ENCODE results near the gene SHC2. TPM values are rescaled to one million over a fixed set of nuclear protein-coding genes. Genes with fewer than 3 reads are reported as not detected.

SHC2 gene
- total and polyA plus RNA-seq, 2 of the 13 experiments (the other 11 are each of a cell fraction or from before 2014, with no cell fraction given) = 9.0 to 18.3 TPM

GRCh38 chr19:498977-499623, 38.3 kb upstream of the SHC2 start (continued):
- TF ChIP-seq FIP1L1 (IDR thresholded peaks at IDR 0.05; ENCODE audit: borderline replicate concordance, insufficient read depth, low read depth, low read length) (no peak), BRF2 (CRISPR knock-in tag; IDR thresholded peaks at IDR 0.05) (no peak), BORCS8-MEF2B (CRISPR knock-in tag; IDR thresholded peaks at IDR 0.05) (0 out of 2 replicates have a peak, but pooled peaks have one; percentile 53), ARID2 (CRISPR knock-in tag; IDR thresholded peaks at IDR 0.05; ENCODE audit: borderline replicate concordance) (no peak), SAFB2 (CRISPR knock-in tag; IDR thresholded peaks at IDR 0.05; ENCODE audit: borderline replicate concordance, low read depth) (no peak), ZSCAN25 (CRISPR knock-in tag; IDR thresholded peaks at IDR 0.05) (0 out of 2 replicates have a peak, but pooled peaks have one; percentile 32), ZNF572 (CRISPR knock-in tag; IDR thresholded peaks at IDR 0.05) (no peak), NR2C2 (CRISPR knock-in tag; IDR thresholded peaks at IDR 0.05; ENCODE audit: borderline replicate concordance) (peak; percentile 24; the same call in 1 of the 2 replicates), MTA1 (CRISPR knock-in tag; IDR thresholded peaks at IDR 0.05; ENCODE audit: borderline replicate concordance) (no peak; the same call in 1 of the 2 replicates), SUZ12 (IDR thresholded peaks at IDR 0.05; ENCODE audit: low read depth, low read length) (no peak), ZNF34 (CRISPR knock-in tag; IDR thresholded peaks at IDR 0.05; ENCODE audit: borderline replicate concordance) (no peak), FOXA3 (CRISPR knock-in tag; IDR thresholded peaks at IDR 0.05) (no peak), POLR2A (IDR thresholded peaks at IDR 0.05; ENCODE audit: insufficient read depth in 1 of 2, low read depth in 2 of 2, low read length in 2 of 2) (0 out of 4 replicates have a peak, but pooled peaks of 1 of the 2 experiments have one; percentile 28), CHD4 (IDR thresholded peaks at IDR 0.05; ENCODE audit: borderline replicate concordance, low read length) (peak; percentile 53; the same call in 1 of the 2 replicates), ZNF460 (CRISPR knock-in tag; IDR thresholded peaks at IDR 0.05; ENCODE audit: borderline replicate concordance) (peak; percentile 65), ZMYM4 (CRISPR knock-in tag; IDR thresholded peaks at IDR 0.05) (0 out of 2 replicates have a peak, but pooled peaks have one; percentile 30), RARA (CRISPR knock-in tag; IDR thresholded peaks at IDR 0.05) (0 out of 2 replicates have a peak, but pooled peaks have one; percentile 6)
- TF ChIP-seq, protein P1, sequence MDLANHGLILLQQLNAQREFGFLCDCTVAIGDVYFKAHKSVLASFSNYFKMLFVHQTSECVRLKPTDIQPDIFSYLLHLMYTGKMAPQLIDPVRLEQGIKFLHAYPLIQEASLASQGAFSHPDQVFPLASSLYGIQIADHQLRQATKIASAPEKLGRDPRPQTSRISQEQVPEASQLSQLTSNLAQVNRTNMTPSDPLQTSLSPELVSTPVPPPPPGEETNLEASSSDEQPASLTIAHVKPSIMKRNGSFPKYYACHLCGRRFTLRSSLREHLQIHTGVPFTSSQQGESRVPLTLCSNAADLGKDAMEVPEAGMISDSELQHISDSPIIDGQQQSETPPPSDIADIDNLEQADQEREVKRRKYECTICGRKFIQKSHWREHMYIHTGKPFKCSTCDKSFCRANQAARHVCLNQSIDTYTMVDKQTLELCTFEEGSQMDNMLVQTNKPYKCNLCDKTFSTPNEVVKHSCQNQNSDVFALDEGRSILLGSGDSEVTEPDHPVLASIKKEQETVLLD (CRISPR knock-in tag; IDR thresholded peaks at IDR 0.05; ENCODE audit: low read depth) = no peak
- TF ChIP-seq, protein P2, sequence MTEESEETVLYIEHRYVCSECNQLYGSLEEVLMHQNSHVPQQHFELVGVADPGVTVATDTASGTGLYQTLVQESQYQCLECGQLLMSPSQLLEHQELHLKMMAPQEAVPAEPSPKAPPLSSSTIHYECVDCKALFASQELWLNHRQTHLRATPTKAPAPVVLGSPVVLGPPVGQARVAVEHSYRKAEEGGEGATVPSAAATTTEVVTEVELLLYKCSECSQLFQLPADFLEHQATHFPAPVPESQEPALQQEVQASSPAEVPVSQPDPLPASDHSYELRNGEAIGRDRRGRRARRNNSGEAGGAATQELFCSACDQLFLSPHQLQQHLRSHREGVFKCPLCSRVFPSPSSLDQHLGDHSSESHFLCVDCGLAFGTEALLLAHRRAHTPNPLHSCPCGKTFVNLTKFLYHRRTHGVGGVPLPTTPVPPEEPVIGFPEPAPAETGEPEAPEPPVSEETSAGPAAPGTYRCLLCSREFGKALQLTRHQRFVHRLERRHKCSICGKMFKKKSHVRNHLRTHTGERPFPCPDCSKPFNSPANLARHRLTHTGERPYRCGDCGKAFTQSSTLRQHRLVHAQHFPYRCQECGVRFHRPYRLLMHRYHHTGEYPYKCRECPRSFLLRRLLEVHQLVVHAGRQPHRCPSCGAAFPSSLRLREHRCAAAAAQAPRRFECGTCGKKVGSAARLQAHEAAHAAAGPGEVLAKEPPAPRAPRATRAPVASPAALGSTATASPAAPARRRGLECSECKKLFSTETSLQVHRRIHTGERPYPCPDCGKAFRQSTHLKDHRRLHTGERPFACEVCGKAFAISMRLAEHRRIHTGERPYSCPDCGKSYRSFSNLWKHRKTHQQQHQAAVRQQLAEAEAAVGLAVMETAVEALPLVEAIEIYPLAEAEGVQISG (CRISPR knock-in tag; IDR thresholded peaks at IDR 0.05) = 0 out of 2 replicates have a peak, but pooled peaks have one; percentile 21
- TF ChIP-seq, protein P3, sequence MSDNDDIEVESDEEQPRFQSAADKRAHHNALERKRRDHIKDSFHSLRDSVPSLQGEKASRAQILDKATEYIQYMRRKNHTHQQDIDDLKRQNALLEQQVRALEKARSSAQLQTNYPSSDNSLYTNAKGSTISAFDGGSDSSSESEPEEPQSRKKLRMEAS (IDR thresholded peaks at IDR 0.05) = peak; percentile 53; the same call in 1 of the 2 replicates
- TF ChIP-seq, protein P4, sequence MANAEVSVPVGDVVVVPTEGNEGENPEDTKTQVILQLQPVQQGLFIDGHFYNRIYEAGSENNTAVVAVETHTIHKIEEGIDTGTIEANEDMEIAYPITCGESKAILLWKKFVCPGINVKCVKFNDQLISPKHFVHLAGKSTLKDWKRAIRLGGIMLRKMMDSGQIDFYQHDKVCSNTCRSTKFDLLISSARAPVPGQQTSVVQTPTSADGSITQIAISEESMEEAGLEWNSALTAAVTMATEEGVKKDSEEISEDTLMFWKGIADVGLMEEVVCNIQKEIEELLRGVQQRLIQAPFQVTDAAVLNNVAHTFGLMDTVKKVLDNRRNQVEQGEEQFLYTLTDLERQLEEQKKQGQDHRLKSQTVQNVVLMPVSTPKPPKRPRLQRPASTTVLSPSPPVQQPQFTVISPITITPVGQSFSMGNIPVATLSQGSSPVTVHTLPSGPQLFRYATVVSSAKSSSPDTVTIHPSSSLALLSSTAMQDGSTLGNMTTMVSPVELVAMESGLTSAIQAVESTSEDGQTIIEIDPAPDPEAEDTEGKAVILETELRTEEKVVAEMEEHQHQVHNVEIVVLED (CRISPR knock-in tag; IDR thresholded peaks at IDR 0.05; ENCODE audit: borderline replicate concordance) = no peak
